Neural crest cell (in vitro differentiated cells): ENCODE results near the gene NUCB1. TPM values are rescaled to one million over a fixed set of nuclear protein-coding genes. Genes with fewer than 3 reads are reported as not detected.

ENCODE experiments used
- DNase-seq: peaks from one replicate; pipeline ENCODE4 v3.0.0; 2021; ENCODE audit warnings: low read depth, mixed read lengths, low spot score
- H3K27ac Mint-ChIP-seq: one replicate; pipeline ENCODE4 v1.8.0; 2021; ENCODE audit warnings: mild to moderate bottlenecking, mixed read lengths; ENCODE audit not compliant: unreplicated experiment
- H3K27me3 Mint-ChIP-seq: 2 replicates; pipeline ENCODE4 v1.8.0; 2021; ENCODE audit warnings: low read depth, mild to moderate bottlenecking, mixed read lengths
- H3K36me3 Mint-ChIP-seq: 2 replicates; pipeline ENCODE4 v1.8.0; 2021; ENCODE audit warnings: low read depth, mild to moderate bottlenecking, mixed read lengths
- H3K4me1 Mint-ChIP-seq: 2 replicates; pipeline ENCODE4 v1.8.0; 2021; ENCODE audit warnings: mixed read lengths
- H3K4me3 Mint-ChIP-seq: one replicate; pipeline ENCODE4 v1.8.0; 2021; ENCODE audit warnings: mild to moderate bottlenecking, mixed read lengths
- H3K9me3 Mint-ChIP-seq: 2 replicates; pipeline ENCODE4 v1.8.0; 2021; ENCODE audit warnings: mixed read lengths
- total RNA-seq: library from RNA; stranded (reverse); gene quantifications from 2 replicates; pipeline ENCODE4 v1.2.1, GENCODE V29; 2021
- TF ChIP-seq, protein P1 (sequence below): fragments of 200-600 bp; sonication (generic); conservative IDR thresholded peaks from 2 replicates; pipeline ENCODE4 v1.5.0; 2021; ENCODE audit warnings: antibody characterized with exemption, mild to moderate bottlenecking

NUCB1 gene
- total RNA-seq, 1 donor from 2014 or later: 102 TPM

GRCh38 chr19:48933382-48933932 lies 33.3 kb downstream of the NUCB1 start, which contains the start of gene DHDH:
Gene DHDH (plus strand): TSS chr19:48933699. CDS start chr19:48933722, 23 bp downstream.
- Mint-ChIP-seq H3K27ac (no peak within 1 kb of the TSS), H3K36me3 (no peaks in the 10 kb centered on the region), H3K4me3 (peak within 1 kb of the TSS; percentile 77), H3K9me3 (no peaks in the 10 kb centered on the region), H3K4me1 (peaks cover 19% of the 10 kb centered on the region), H3K27me3 (peaks cover 39% of the 10 kb centered on the region)
- TF ChIP-seq, protein P1, sequence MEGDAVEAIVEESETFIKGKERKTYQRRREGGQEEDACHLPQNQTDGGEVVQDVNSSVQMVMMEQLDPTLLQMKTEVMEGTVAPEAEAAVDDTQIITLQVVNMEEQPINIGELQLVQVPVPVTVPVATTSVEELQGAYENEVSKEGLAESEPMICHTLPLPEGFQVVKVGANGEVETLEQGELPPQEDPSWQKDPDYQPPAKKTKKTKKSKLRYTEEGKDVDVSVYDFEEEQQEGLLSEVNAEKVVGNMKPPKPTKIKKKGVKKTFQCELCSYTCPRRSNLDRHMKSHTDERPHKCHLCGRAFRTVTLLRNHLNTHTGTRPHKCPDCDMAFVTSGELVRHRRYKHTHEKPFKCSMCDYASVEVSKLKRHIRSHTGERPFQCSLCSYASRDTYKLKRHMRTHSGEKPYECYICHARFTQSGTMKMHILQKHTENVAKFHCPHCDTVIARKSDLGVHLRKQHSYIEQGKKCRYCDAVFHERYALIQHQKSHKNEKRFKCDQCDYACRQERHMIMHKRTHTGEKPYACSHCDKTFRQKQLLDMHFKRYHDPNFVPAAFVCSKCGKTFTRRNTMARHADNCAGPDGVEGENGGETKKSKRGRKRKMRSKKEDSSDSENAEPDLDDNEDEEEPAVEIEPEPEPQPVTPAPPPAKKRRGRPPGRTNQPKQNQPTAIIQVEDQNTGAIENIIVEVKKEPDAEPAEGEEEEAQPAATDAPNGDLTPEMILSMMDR: no peak
- peak; percentile 62 for DNase-seq

DNA sequence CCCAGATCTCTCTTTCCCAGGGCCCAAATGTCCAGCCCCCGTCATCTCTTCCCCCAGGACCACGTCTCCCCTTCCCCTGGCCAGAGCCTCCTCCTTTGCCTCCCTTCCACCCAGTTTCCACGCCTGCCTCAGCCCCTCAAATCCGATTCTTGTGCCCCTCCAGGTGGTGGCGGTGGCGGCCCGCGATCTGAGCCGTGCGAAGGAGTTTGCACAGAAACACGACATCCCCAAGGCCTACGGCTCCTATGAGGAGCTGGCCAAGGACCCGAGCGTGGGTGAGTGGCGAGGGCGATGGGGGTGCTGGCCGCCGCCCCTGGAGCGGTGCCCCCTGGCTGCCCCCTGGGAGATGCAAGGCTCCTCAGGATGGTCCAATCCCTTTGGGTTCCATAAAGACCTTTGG lies 34.7 kb downstream of the NUCB1 start:
- Mint-ChIP-seq H3K36me3 (no peaks in the 10 kb centered on the region), H3K27ac (no peak overlapping the region), H3K4me3 (no peak overlapping the region), H3K9me3 (no peaks in the 10 kb centered on the region), H3K4me1 (peaks cover 19% of the 10 kb centered on the region), H3K27me3 (peaks cover 37% of the 10 kb centered on the region)
- DNase-seq: no peak
- TF ChIP-seq, protein P1: no peak

DNA sequence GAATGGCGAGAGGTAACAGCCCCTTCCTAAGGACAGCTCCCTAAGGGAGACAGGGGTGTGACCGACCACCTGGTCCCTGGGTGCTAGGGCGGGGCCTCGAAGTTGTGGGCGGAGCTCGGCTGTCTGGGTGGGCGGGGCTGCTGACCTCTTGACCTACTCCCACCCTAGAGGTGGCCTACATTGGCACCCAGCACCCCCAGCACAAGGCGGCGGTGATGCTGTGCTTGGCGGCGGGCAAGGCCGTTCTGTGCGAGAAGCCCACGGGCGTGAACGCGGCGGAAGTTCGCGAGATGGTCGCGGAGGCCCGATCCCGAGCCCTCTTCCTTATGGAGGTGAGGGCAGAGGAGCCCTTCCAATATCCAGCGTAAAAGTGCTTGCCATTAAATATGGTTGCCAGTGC lies 35.8 kb downstream of the NUCB1 start:
- Mint-ChIP-seq H3K4me3 (no peak overlapping the region), H3K27ac (no peak overlapping the region), H3K27me3 (peaks cover 37% of the 10 kb centered on the region), H3K9me3 (no peaks in the 10 kb centered on the region), H3K36me3 (no peaks in the 10 kb centered on the region), H3K4me1 (peaks cover 19% of the 10 kb centered on the region)
- TF ChIP-seq, protein P1: no peak
- DNase-seq: no peak

GRCh38 chr19:48938256-48938655 lies 38.1 kb downstream of the NUCB1 start:
- H3K27me3 Mint-ChIP-seq: peaks cover 16% of the 10 kb centered on the region
- no peak overlapping the region for H3K27ac Mint-ChIP-seq
- no peak for DNase-seq
- peaks cover 14% of the 10 kb centered on the region for H3K4me1 Mint-ChIP-seq
- H3K9me3 Mint-ChIP-seq: no peaks in the 10 kb centered on the region
- no peaks in the 10 kb centered on the region for H3K36me3 Mint-ChIP-seq
- H3K4me3 Mint-ChIP-seq: no peak overlapping the region
- TF ChIP-seq, protein P1: no peak

DNA sequence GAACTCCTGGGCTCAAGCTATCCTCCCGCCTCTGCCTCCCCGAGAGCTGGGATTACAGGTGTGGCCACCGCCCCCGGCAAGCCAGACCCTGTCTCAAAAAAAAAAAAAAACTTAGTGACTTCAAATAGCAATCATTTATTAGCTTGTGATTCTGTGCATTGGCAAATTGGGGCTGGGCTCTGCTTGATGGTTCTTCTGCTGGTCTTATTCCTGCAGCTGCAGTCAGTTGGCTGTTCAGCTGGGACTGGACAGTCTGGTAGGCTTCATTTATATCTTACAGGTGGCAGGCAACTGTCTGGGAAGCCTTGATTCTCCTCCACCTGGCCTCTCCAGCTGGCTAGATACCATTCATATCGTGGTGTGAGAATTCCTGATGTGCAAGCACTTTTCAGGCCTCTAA lies 40.8 kb downstream of the NUCB1 start:
- no peak overlapping the region for H3K27ac Mint-ChIP-seq
- H3K4me1 Mint-ChIP-seq: no peaks in the 10 kb centered on the region
- TF ChIP-seq, protein P1: no peak
- DNase-seq: no peak
- no peaks in the 10 kb centered on the region for H3K9me3 Mint-ChIP-seq
- H3K4me3 Mint-ChIP-seq: no peak overlapping the region
- no peaks in the 10 kb centered on the region for H3K27me3 Mint-ChIP-seq
- H3K36me3 Mint-ChIP-seq: no peaks in the 10 kb centered on the region
